GM18498 (cell line): ENCODE results near the gene SGMS1.
"Not testable (repeated sequence)": the region's sequence is repeated elsewhere in the genome, so short reads cannot be mapped to it uniquely, and the experiment has no call there.

Experiments used
- ATAC-seq: cut with Tn5 transposase; IDR thresholded peaks from one replicate; pipeline ENCODE4 v1.9.1; 2021; ENCODE audit warnings: mild to moderate bottlenecking, moderate library complexity; ENCODE audit not compliant: unreplicated experiment

SGMS1 gene

GRCh38 chr10:50513956-50514355 lies 109.8 kb downstream of the SGMS1 start:
- ATAC-seq = no peak

- ATAC-seq = peak; percentile 48
Observed at GRCh38 chr10:50512743-50513416, 110.9 kb downstream of the SGMS1 start.

- ATAC-seq = no peak
Observed at GRCh38 chr10:50512214-50512595, 111.6 kb downstream of the SGMS1 start.

- peak; percentile 34 for ATAC-seq
Observed at GRCh38 chr10:50511492-50512213, 112.1 kb downstream of the SGMS1 start.

GRCh38 chr10:50510517-50511473 lies 113.0 kb downstream of the SGMS1 start:
- ATAC-seq = no peak

- peak; percentile 60 for ATAC-seq
Observed at GRCh38 chr10:50508315-50509051, 115.3 kb downstream of the SGMS1 start.

GRCh38 chr10:50506861-50507573 lies 116.7 kb downstream of the SGMS1 start:
- no peak for ATAC-seq

- no peak for ATAC-seq
Observed at GRCh38 chr10:50504389-50504788, 119.4 kb downstream of the SGMS1 start.

- no peak for ATAC-seq
Observed at GRCh38 chr10:50503661-50504320, 120.0 kb downstream of the SGMS1 start.

GRCh38 chr10:50503156-50503555 lies 120.6 kb downstream of the SGMS1 start:
- not testable (repeated sequence) for ATAC-seq

GRCh38 chr10:50501924-50502452 lies 121.8 kb downstream of the SGMS1 start:
- ATAC-seq = peak; percentile 55

GRCh38 chr10:50501478-50501877 lies 122.3 kb downstream of the SGMS1 start:
- no peak for ATAC-seq

- ATAC-seq = no peak
Observed at GRCh38 chr10:50498465-50498864, 125.3 kb downstream of the SGMS1 start.

GRCh38 chr10:50497758-50498157 lies 126.0 kb downstream of the SGMS1 start:
- peak; percentile 89 for ATAC-seq

GRCh38 chr10:50496228-50496627 lies 127.5 kb downstream of the SGMS1 start:
- no peak for ATAC-seq

GRCh38 chr10:50490241-50490640 lies 133.5 kb downstream of the SGMS1 start:
- ATAC-seq = no peak

- ATAC-seq = not testable (repeated sequence)
Observed at GRCh38 chr10:50484550-50484949, 139.2 kb downstream of the SGMS1 start.

- ATAC-seq = peak; percentile 85
Observed at GRCh38 chr10:50480054-50481007, 143.4 kb downstream of the SGMS1 start.
